C1 segment of cervical spinal cord (tissue), 14 donors: Measurements from ENCODE around the gene GBP2.
"Not testable (repeated sequence)": the region's sequence is repeated elsewhere in the genome, so short reads cannot be mapped to it uniquely, and the experiment has no call there.

Experiments used
- DNase-seq, 14 donors: peaks; one replicate each; lab custom pipeline; 2025; lab: John Stamatoyannopoulos, UW

Gene GBP2

GRCh38 chr1:89125913-89126580, at the start of gene GBP2:
TSS of gene GBP2 (minus strand) at chr1:89126114. CDS start at chr1:89121966, 4,148 bp downstream.
- DNase-seq: peak in 1 of 14 donors; percentile 13

- DNase-seq: no peak
Observed at GRCh38 chr1:89174491-89174890, 48.6 kb upstream of the GBP2 start.

GRCh38 chr1:89172468-89173143, 46.7 kb upstream of the GBP2 start:
- DNase-seq: no peak

- no peak for DNase-seq
Observed at GRCh38 chr1:89171067-89171438, 45.1 kb upstream of the GBP2 start.

GRCh38 chr1:89170170-89171066, 44.5 kb upstream of the GBP2 start:
- DNase-seq: no peak

GRCh38 chr1:89169166-89169565, 43.3 kb upstream of the GBP2 start:
- no peak for DNase-seq

GRCh38 chr1:89167590-89168230, 41.8 kb upstream of the GBP2 start:
- no peak for DNase-seq

GRCh38 chr1:89166705-89167104, 40.8 kb upstream of the GBP2 start:
- DNase-seq: no peak

- no peak for DNase-seq
Observed at GRCh38 chr1:89165811-89166210, 39.9 kb upstream of the GBP2 start.

- no peak for DNase-seq
Observed at GRCh38 chr1:89151047-89151446, 25.1 kb upstream of the GBP2 start.

GRCh38 chr1:89149976-89150375, 24.1 kb upstream of the GBP2 start:
- no peak for DNase-seq

- peak in 4 of 14 donors; percentile 6 to 23 (median 10) for DNase-seq
Observed at GRCh38 chr1:89149229-89149628, 23.3 kb upstream of the GBP2 start.

- no peak for DNase-seq
Observed at GRCh38 chr1:89147678-89148658, 22.1 kb upstream of the GBP2 start.

GRCh38 chr1:89146721-89147120, 20.8 kb upstream of the GBP2 start:
- DNase-seq: no peak

- no peak for DNase-seq
Observed at GRCh38 chr1:89143484-89143883, 17.6 kb upstream of the GBP2 start.

- DNase-seq: no peak
Observed at GRCh38 chr1:89142160-89142559, 16.2 kb upstream of the GBP2 start.

- no peak for DNase-seq
Observed at GRCh38 chr1:89133747-89134146, 7.8 kb upstream of the GBP2 start.

- DNase-seq: no peak
Observed at GRCh38 chr1:89130716-89131115, 4.8 kb upstream of the GBP2 start.

GRCh38 chr1:89129911-89130310, 4.0 kb upstream of the GBP2 start:
- no peak for DNase-seq

- not testable (repeated sequence) for DNase-seq
Observed at GRCh38 chr1:89128003-89128458, 2.1 kb upstream of the GBP2 start.
